ENCODE data around the gene EPS8. TPM values are rescaled to one million over a fixed set of nuclear protein-coding genes. Genes with fewer than 3 reads are reported as not detected.
A peak's percentile ranks its signal among the peaks of the same experiment; 100 is the strongest.

Gene EPS8
- total RNA-seq, 6 experiments from 2014 or later = 46.1 to 50.7 (median 46.6) TPM

- Mint-ChIP-seq H3K27me3 (ENCODE audit: insufficient read depth) (peaks cover 3% of the 10 kb centered on the region; the same call in 1 of the 2 replicates), H3K4me3 (peak overlapping the region; percentile 15), H3K36me3 (ENCODE audit: low read depth) (peaks cover 39% of the 10 kb centered on the region), H3K27ac (peak overlapping the region; percentile 98), H3K9me3 (peaks cover 10% of the 10 kb centered on the region), H3K4me1 (ENCODE audit: low read depth) (peaks cover 66% of the 10 kb centered on the region)
- no peak for TF ChIP-seq CTCF (IDR thresholded peaks at IDR 0.05)
- DNase-seq = no peak
These were observed 62.9 kb downstream of the EPS8 start for GRCh38 chr12:15726027-15726877.

GRCh38 chr12:15722951-15723350 is 66.2 kb downstream of the EPS8 start:
- H3K9me3 Mint-ChIP-seq = no peaks in the 10 kb centered on the region
- H3K27me3 Mint-ChIP-seq (ENCODE audit: insufficient read depth) = no peaks in the 10 kb centered on the region
- TF ChIP-seq CTCF (IDR thresholded peaks at IDR 0.05) = no peak
- H3K4me3 Mint-ChIP-seq = no peak overlapping the region
- peaks cover 21% of the 10 kb centered on the region for H3K36me3 Mint-ChIP-seq (ENCODE audit: low read depth)
- DNase-seq = no peak
- peaks cover 77% of the 10 kb centered on the region for H3K4me1 Mint-ChIP-seq (ENCODE audit: low read depth)
- no peak overlapping the region for H3K27ac Mint-ChIP-seq

- Mint-ChIP-seq H3K27me3 (ENCODE audit: insufficient read depth) (no peaks in the 10 kb centered on the region), H3K9me3 (no peaks in the 10 kb centered on the region), H3K4me3 (peak overlapping the region; percentile 48), H3K4me1 (ENCODE audit: low read depth) (peaks cover 80% of the 10 kb centered on the region), H3K36me3 (ENCODE audit: low read depth) (peaks cover 21% of the 10 kb centered on the region), H3K27ac (peak overlapping the region; percentile 87)
- no peak for DNase-seq
- no peak for TF ChIP-seq CTCF (IDR thresholded peaks at IDR 0.05)
These were observed 67.7 kb downstream of the EPS8 start for GRCh38 chr12:15721316-15722115.

DNA sequence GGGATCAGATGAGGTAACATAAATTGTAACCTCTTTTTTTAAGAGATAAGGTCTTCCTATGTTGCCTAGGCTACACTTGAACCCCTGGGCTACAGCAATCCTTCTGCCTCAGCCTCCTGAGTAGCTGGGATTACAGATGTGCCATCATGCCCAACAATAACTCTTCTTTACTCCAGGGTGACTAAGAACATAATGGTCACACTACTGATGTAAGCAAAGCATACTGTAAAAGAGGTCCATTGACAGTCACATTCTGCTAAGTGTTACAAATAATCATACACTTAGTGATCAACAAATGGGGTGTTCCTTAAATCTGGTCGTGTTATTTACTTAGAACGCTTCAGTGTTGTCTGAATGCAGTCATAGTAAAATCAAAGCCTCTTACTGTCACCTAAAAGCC is 68.9 kb downstream of the EPS8 start:
- no peak for TF ChIP-seq CTCF (IDR thresholded peaks at IDR 0.05)
- peak overlapping the region; percentile 37; the same call in 1 of the 2 replicates for H3K4me3 Mint-ChIP-seq
- H3K27me3 Mint-ChIP-seq (ENCODE audit: insufficient read depth) = no peaks in the 10 kb centered on the region
- H3K9me3 Mint-ChIP-seq = no peaks in the 10 kb centered on the region
- peaks cover 18% of the 10 kb centered on the region for H3K36me3 Mint-ChIP-seq (ENCODE audit: low read depth)
- H3K4me1 Mint-ChIP-seq (ENCODE audit: low read depth) = peaks cover 77% of the 10 kb centered on the region
- DNase-seq = no peak
- peak overlapping the region; percentile 87 for H3K27ac Mint-ChIP-seq

DNA sequence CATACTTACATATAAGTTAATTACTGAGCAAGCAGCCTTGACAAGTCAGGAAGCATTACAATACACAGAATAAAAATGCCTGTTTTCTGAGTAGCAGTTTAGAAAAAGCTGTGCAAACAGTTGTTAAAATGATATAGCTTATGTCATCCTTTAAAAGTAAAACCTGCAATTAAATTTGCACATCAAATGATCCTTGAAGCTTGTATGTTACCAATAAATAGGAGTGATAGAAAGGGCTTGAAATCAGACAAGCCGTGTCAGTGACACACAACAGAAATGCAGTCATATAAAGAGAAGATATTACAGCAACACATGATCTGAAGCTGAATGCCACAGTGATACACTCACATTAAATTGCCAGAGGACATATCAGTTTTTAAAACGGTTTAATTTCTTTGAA is 70.0 kb downstream of the EPS8 start:
- H3K27me3 Mint-ChIP-seq (ENCODE audit: insufficient read depth) = no peaks in the 10 kb centered on the region
- no peaks in the 10 kb centered on the region for H3K9me3 Mint-ChIP-seq
- DNase-seq = no peak
- H3K27ac Mint-ChIP-seq = peak overlapping the region; percentile 16; the same call in 1 of the 2 replicates
- no peak overlapping the region for H3K4me3 Mint-ChIP-seq
- H3K4me1 Mint-ChIP-seq (ENCODE audit: low read depth) = peaks cover 74% of the 10 kb centered on the region
- H3K36me3 Mint-ChIP-seq (ENCODE audit: low read depth) = peaks cover 9% of the 10 kb centered on the region; the same call in 1 of the 2 replicates
- TF ChIP-seq CTCF (IDR thresholded peaks at IDR 0.05) = no peak
